ENCODE results near the gene REC8.

GRCh38 chr14:24185741-24186140, 13.9 kb downstream of the REC8 start:
- TF ChIP-seq EP300 (IDR thresholded peaks at IDR 0.05) (no peak), POLR2A (IDR thresholded peaks at IDR 0.05) (no peak)

All from ovary (tissue), 1 donor.